Stimulated activated CD4-positive, alpha-beta T cell treated with anti-CD3 and anti-CD28 coated beads, Interleukin-4, amount 100 ng/mL, for 4 hours (primary cell): ENCODE data around the gene RGS1.

Experiments
- DNase-seq, 2 experiments: peaks; one replicate each; pipeline ENCODE4 v3.0.0-alpha.2; 2020

RGS1 gene

DNA sequence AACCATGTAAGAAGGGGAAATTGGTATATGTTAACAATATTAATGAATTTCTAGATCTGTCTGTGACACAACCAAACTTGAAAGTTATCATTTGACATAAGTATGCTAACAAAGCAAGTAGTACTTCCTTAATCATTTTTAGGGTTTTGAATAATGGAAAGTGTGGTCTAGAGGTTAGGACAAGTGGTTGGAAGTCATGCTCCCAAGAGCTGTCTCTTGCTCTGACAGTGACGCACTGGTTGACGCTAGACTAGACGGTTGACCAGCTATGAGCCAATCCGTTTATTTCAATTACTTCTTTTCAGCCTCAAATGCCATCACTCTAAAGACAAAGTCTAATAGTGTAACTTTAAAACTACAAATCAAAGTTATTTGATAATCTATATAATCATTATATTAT, 20.7 kb upstream of the RGS1 start:
- DNase-seq: no peak

- DNase-seq: no peak
Measured at GRCh38 chr1:192555399-192555798, 20.2 kb upstream of the RGS1 start.

GRCh38 chr1:192557841-192558595, 17.6 kb upstream of the RGS1 start:
- no peak for DNase-seq

- no peak for DNase-seq
Measured at GRCh38 chr1:192559115-192560006, 16.2 kb upstream of the RGS1 start.

GRCh38 chr1:192561301-192561700, 14.3 kb upstream of the RGS1 start:
- no peak for DNase-seq

GRCh38 chr1:192563129-192563528, 12.4 kb upstream of the RGS1 start:
- no peak for DNase-seq

DNA sequence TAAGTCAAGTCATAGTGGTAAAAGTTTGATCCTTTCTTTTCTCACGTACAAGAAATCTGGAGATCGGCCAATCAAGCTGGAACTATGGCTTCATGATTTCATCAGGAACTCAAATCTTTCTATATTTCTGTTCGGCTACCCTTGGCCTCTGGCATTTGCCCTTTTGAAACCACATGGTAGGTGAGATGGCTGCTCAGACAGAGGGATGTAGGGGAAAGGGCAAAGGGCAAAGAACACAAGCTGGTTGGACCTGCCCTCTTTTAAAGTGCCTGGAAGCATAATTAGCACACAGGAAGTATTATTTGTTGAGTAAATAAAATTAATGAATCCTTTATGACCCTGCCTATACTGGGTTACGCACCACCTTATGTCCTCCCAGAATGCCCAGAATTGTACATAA, 11.5 kb upstream of the RGS1 start:
- no peak for DNase-seq

DNA sequence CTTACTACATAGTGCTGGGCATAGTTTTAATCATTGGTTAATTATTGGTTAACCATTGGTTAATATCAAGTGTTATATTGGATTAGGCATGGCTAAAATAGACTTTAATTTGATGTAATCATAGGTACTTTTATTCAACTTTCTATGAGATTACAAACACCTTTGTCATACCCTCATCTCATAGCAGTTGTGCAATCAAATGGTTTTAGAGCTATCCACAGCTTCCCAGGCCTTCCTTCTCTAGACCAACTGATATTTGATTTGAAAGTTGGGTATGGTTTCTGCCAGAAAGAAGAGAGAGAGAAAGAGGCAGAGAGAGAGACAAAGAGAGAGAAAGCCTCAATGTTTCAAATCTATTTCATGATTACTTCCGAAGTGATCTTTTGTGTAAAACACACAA, 9.6 kb upstream of the RGS1 start:
- no peak for DNase-seq

DNA sequence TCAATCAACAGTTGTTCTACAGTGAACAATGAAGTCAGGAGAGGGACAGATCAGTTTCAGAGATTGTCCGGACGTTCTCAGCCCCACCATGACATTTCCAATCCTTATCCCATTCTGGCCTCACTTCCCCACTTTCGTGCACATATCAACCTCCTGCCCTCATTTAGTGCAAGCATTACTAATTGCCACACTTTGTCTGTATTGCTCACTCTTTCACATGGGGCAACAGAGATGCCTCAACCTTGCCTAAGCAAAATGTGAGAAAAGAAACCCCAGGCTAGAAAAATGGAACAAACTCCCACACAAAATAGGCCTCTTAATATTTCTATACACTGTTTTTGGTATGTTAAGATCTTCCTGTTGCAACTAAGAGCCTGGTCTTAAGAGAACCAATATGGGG, 8.9 kb upstream of the RGS1 start:
- no peak for DNase-seq

GRCh38 chr1:192568063-192568462, 7.5 kb upstream of the RGS1 start:
- no peak for DNase-seq

- no peak for DNase-seq
Measured at GRCh38 chr1:192571668-192572067, 3.9 kb upstream of the RGS1 start.

- no peak for DNase-seq
Measured at GRCh38 chr1:192573499-192573898, 2.1 kb upstream of the RGS1 start.

DNA sequence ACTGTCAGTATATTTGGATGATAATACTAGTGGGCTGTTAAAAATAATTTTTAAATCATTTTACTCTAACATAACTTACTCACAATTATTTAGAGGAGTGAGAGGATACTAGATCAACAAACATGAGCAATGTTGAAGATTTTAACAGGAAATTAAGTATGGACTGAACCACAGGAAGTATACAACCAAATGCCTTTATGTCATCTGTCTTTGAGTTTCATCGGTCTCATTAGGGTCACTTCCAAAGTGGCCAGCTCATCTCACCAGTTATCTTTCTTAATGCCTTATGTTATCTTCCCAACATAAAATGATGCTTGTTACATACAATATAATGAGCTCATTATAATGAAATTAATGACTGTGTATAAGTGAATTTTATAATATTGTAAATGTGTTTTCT, 1.5 kb upstream of the RGS1 start:
- DNase-seq: no peak

DNA sequence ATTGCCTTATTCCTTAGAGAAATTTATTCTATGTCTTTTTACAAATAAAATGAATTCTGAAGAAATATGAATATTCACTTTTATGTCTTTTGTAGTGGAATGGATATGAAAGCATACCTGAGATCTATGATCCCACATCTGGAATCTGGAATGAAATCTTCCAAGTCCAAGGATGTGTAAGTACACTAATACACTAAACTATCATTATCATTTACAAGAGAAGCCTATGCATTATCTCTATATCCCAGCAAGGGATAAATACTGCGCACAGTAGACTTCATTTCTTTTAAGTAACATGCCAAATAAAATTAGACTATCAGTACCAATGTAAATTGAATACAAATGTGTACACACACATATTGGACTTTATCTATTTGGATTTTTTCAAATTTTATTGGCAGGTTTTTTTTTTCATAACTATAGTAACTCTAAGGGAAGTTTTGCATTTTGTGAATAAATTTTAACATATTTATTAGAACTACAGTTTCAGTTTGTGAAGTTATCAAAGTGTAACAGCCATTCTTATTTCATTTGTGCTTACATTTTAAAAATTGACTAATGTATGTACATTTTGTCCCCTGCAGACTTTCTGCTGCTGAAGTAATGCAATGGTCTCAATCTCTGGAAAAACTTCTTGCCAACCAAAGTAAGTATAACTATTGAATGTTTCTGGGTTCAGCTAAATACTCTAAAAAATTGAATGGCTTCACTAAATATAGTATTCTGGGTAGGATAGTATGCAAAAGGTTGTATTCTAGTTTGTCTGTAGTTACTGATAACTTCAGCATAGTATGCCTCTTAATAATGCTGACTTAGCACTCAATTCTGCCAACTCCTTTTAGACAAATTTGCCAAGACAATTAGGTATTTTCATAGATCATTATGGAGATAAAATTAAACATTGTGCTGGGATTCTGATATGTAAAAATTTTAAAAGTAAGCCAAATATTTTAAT, 894 bp downstream of the RGS1 start:
- no peak for DNase-seq

GRCh38 chr1:192577145-192578140, 1.9 kb downstream of the RGS1 start:
- DNase-seq: no peak

DNA sequence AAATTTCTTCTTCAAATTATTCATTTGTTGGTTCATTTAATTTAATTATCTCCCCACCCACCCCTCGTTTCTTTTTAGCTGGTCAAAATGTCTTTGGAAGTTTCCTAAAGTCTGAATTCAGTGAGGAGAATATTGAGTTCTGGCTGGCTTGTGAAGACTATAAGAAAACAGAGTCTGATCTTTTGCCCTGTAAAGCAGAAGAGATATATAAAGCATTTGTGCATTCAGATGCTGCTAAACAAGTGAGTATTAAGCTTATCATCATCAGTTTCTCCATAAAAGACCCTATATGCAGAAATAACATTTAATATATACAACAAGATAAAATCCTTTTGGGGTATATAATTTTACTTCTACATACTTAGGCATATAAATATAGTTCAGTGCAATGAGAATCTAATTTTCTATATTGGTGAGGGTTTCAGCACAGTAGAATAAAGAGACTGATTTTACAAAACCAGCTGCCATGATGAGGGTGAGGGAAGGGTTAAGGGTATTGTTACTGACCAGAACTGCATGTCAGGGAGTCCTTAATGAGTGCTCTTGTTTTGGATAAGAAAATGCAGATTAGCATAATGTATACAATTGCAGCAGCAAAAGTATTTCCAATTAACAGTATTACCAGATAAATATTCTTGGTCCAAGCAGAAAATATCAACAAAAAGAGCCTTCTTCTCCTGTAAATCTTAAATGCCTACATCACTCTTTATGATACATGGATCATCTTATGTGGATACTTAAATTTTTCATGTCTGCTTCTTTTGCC, 2.8 kb downstream of the RGS1 start:
- DNase-seq: no peak

GRCh38 chr1:192579010-192579738, 3.6 kb downstream of the RGS1 start:
- no peak for DNase-seq

GRCh38 chr1:192580351-192580962, 4.9 kb downstream of the RGS1 start:
- no peak for DNase-seq

DNA sequence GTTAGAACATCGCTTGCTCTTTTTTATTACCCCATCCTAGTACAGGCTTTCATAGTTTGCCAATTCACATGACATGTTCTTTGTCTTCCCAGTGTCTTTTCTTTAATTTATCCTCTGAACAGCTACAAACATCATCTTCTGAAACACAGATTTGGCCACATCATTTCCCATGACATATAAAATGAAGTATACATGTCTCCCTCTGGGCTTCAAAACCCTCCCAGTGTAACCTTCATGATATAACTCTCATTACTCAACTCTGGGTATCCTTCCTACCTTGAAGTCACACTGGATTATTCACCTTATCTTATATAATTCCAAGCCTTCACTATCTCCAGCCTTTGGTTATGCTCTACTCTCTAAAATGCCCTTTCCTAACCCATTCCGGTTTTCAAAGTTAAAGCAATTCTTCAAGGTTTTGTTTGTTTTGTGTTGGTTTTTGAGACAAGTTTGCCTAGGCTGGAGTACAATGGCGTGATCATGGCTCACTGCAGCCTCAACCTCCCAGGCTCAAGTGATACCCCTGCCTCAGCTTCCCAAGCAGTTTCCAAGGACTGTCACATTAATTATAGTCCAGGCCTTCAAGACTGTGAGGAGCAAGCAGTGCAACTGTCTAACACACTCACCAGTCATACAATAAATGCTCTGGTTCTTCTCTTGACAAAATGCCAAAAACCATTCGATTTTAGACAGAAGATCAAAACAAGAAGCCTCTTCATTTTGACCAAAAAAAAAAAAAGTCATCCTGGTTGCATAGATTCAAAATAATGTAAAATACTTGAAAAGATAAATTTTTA, 5.8 kb downstream of the RGS1 start:
- DNase-seq: no peak
